Spinal cord (tissue), 10 donors: ENCODE measurements around the gene PCSK7. TPM values are rescaled to one million over a fixed set of nuclear protein-coding genes. Genes with fewer than 3 reads are reported as not detected.
"Not testable (repeated sequence)": the region's sequence is repeated elsewhere in the genome, so short reads cannot be mapped to it uniquely, and the experiment has no call there.

ENCODE experiments used
- DNase-seq, 6 donors: peaks; one replicate each; pipeline versions ENCODE4 v3.0.0 to v3.0.0-alpha.2; 2013 to 2015; ENCODE audit warnings: low spot score in 6 of 6, low read depth in 4 of 6
- H3K27ac ChIP-seq: one replicate; pipeline ENCODE4 v1.5.1; 2013; ENCODE audit warnings: low read depth, low read length, control low read depth
- H3K27me3 ChIP-seq: one replicate; pipeline ENCODE4 v1.6.1; 2013; ENCODE audit warnings: low read length; ENCODE audit not compliant: control insufficient read depth, insufficient read depth
- H3K36me3 ChIP-seq: one replicate; pipeline ENCODE4 v1.6.1; 2013; ENCODE audit warnings: low read length; ENCODE audit not compliant: control insufficient read depth, insufficient read depth
- H3K4me1 ChIP-seq: one replicate; pipeline ENCODE4 v1.6.1; 2013; ENCODE audit warnings: low read length; ENCODE audit not compliant: control insufficient read depth, insufficient read depth
- H3K4me3 ChIP-seq: one replicate; pipeline ENCODE4 v1.5.1; 2013; ENCODE audit warnings: low read depth, low read length, control low read depth
- H3K9me3 ChIP-seq: one replicate; pipeline ENCODE4 v1.6.1; 2013; ENCODE audit warnings: low read length; ENCODE audit not compliant: control insufficient read depth, insufficient read depth
- WGBS: methylation state at CpG from one replicate; pipeline ENCODE4 v1.1.5; 2013; ENCODE audit warnings: missing lambda C conversion rate; ENCODE audit not compliant: insufficient coverage; 5-methylcytosine and 5-hydroxymethylcytosine counted together
- long read RNA-seq, 4 donors: transcript quantifications; one replicate each; lab custom pipeline, GENCODE V29; 2026
- polyA plus RNA-seq, 2 donors: library from polyadenylated mRNA; unstranded; fragments of 120-200 nt; gene quantifications; one replicate each; pipeline ENCODE4 v1.2.1, GENCODE V29; 2013; ENCODE audit not compliant: insufficient read length in 2 of 2
- total RNA-seq, 2 donors: library from RNA; depleted of rRNA in 1 of 2; stranded (reverse); fragments of 120-200 nt in 1 of 2; fragments of >200 nt in 1 of 2; gene quantifications; one replicate each; pipeline versions ENCODE4 v1.2.3 to v1.2.4, GENCODE V29; 2013 to 2014
- donor health status: healthy.

The PCSK7 gene
- total RNA-seq (10 to 100 TPM; 24.8 to 30.1 TPM), polyA plus RNA-seq (10 to 100 TPM; 35.3 to 59.6 TPM)
- long read RNA-seq, donor 1, full-length matches to known transcripts: 5 of 15 reads
- long read RNA-seq, donor 1, partial matches to known transcripts: 5 of 15 reads
- long read RNA-seq, donor 1, other reads (novel, unspliced or antisense): 5 of 15 reads
- long read RNA-seq, donor 2, full-length matches to known transcripts: 1 of 1 reads
- long read RNA-seq, donor 2, partial matches to known transcripts: 0 of 1 reads
- long read RNA-seq, donor 2, other reads (novel, unspliced or antisense): 0 of 1 reads
- long read RNA-seq, donor 3, full-length matches to known transcripts: 2 of 20 reads
- long read RNA-seq, donor 3, partial matches to known transcripts: 7 of 20 reads
- long read RNA-seq, donor 3, other reads (novel, unspliced or antisense): 11 of 20 reads
- long read RNA-seq, donor 4, full-length matches to known transcripts: 3 of 899 reads
- long read RNA-seq, donor 4, partial matches to known transcripts: 611 of 899 reads
- long read RNA-seq, donor 4, other reads (novel, unspliced or antisense): 285 of 899 reads

GRCh38 chr11:117231842-117232091 lies at the start of gene PCSK7:
Gene PCSK7 (minus strand): TSS chr11:117232073. CDS start chr11:117229844, 2,229 bp downstream.
- no peak for DNase-seq
- Histone ChIP-seq H3K27me3 (no peaks in the 10 kb centered on the region), H3K36me3 (peaks cover 42% of the 10 kb centered on the region), H3K9me3 (no peaks in the 10 kb centered on the region), H3K4me3 (peak within 1 kb of the TSS; percentile 94), H3K27ac (peak within 1 kb of the TSS; percentile 97), H3K4me1 (peaks cover 20% of the 10 kb centered on the region)
- WGBS: 0% methylated on average over 12 of the region's 13 CpGs

GRCh38 chr11:117281159-117281558 lies 49.3 kb upstream of the PCSK7 start:
- Histone ChIP-seq H3K4me1 (no peaks in the 10 kb centered on the region), H3K36me3 (peaks cover 44% of the 10 kb centered on the region)
- no peak for DNase-seq

GRCh38 chr11:117279711-117280376 lies 48.0 kb upstream of the PCSK7 start:
- H3K36me3 ChIP-seq: peaks cover 44% of the 10 kb centered on the region
- H3K27me3 ChIP-seq: no peaks in the 10 kb centered on the region
- no peaks in the 10 kb centered on the region for H3K4me1 ChIP-seq
- no peaks in the 10 kb centered on the region for H3K9me3 ChIP-seq
- no peak overlapping the region for H3K27ac ChIP-seq
- H3K4me3 ChIP-seq: no peak overlapping the region
- WGBS: 94% methylated on average over 2 of the region's 4 CpGs
- DNase-seq: no peak

More at GRCh38 chr11:117281159-117281558, 49.3 kb upstream of the PCSK7 start:
- Histone ChIP-seq H3K27ac (no peak overlapping the region), H3K4me3 (no peak overlapping the region), H3K9me3 (no peaks in the 10 kb centered on the region), H3K27me3 (no peaks in the 10 kb centered on the region)
- WGBS: 100% methylated on average over 2 of the region's 6 CpGs

- no peak overlapping the region for H3K27ac ChIP-seq
- DNase-seq: no peak
- no peak overlapping the region for H3K4me3 ChIP-seq
- no peaks in the 10 kb centered on the region for H3K27me3 ChIP-seq
- peaks cover 38% of the 10 kb centered on the region for H3K36me3 ChIP-seq
- WGBS: 60% methylated on average over 1 of the region's 2 CpGs
- no peaks in the 10 kb centered on the region for H3K4me1 ChIP-seq
- no peaks in the 10 kb centered on the region for H3K9me3 ChIP-seq
These were observed 46.5 kb upstream of the PCSK7 start for GRCh38 chr11:117278347-117278746.

GRCh38 chr11:117273550-117274289 lies 41.8 kb upstream of the PCSK7 start:
- H3K27me3 ChIP-seq: no peaks in the 10 kb centered on the region
- H3K27ac ChIP-seq: no peak overlapping the region
- 88% methylated on average over 6 of the region's 9 CpGs for WGBS
- H3K4me3 ChIP-seq: no peak overlapping the region
- peaks cover 17% of the 10 kb centered on the region for H3K36me3 ChIP-seq
- no peaks in the 10 kb centered on the region for H3K9me3 ChIP-seq
- no peak for DNase-seq
- H3K4me1 ChIP-seq: no peaks in the 10 kb centered on the region

- WGBS: 94% methylated on average over 3 of the region's 5 CpGs
These were observed 40.3 kb upstream of the PCSK7 start for GRCh38 chr11:117272175-117272574.

GRCh38 chr11:117271208-117271607 lies 39.3 kb upstream of the PCSK7 start:
- Histone ChIP-seq H3K36me3 (peaks cover 16% of the 10 kb centered on the region), H3K27ac (no peak overlapping the region), H3K9me3 (no peaks in the 10 kb centered on the region), H3K4me1 (no peaks in the 10 kb centered on the region), H3K4me3 (no peak overlapping the region), H3K27me3 (no peaks in the 10 kb centered on the region)
- no peak for DNase-seq
- WGBS: 73% methylated on average over 4 of the region's 4 CpGs

More at GRCh38 chr11:117272175-117272574, 40.3 kb upstream of the PCSK7 start:
- H3K36me3 ChIP-seq: peaks cover 14% of the 10 kb centered on the region
- not testable (repeated sequence) for H3K9me3 ChIP-seq, H3K27me3 ChIP-seq, DNase-seq, H3K4me1 ChIP-seq, H3K27ac ChIP-seq, H3K4me3 ChIP-seq

GRCh38 chr11:117269856-117270255 lies 38.0 kb upstream of the PCSK7 start:
- H3K9me3 ChIP-seq: no peaks in the 10 kb centered on the region
- no peak for DNase-seq
- no peak overlapping the region for H3K4me3 ChIP-seq
- no peaks in the 10 kb centered on the region for H3K4me1 ChIP-seq
- WGBS: no CpG with 5 or more reads among the region's 2 CpGs
- H3K36me3 ChIP-seq: peaks cover 16% of the 10 kb centered on the region
- H3K27me3 ChIP-seq: no peaks in the 10 kb centered on the region
- no peak overlapping the region for H3K27ac ChIP-seq

- Histone ChIP-seq H3K4me3 (no peak overlapping the region), H3K27me3 (no peaks in the 10 kb centered on the region), H3K27ac (no peak overlapping the region), H3K4me1 (no peaks in the 10 kb centered on the region), H3K9me3 (no peaks in the 10 kb centered on the region), H3K36me3 (peaks cover 39% of the 10 kb centered on the region)
- DNase-seq: no peak
- WGBS: no CpG with 5 or more reads among the region's 2 CpGs
These were observed 33.9 kb upstream of the PCSK7 start for GRCh38 chr11:117265745-117266144.
